HG03095 (cell line): Measurements from ENCODE around the gene MYO3B.

Source experiments
- ATAC-seq: cut with Tn5 transposase; IDR thresholded peaks from one replicate; pipeline ENCODE4 v1.9.1; 2021; ENCODE audit warnings: moderate library complexity; ENCODE audit not compliant: unreplicated experiment

MYO3B gene

DNA sequence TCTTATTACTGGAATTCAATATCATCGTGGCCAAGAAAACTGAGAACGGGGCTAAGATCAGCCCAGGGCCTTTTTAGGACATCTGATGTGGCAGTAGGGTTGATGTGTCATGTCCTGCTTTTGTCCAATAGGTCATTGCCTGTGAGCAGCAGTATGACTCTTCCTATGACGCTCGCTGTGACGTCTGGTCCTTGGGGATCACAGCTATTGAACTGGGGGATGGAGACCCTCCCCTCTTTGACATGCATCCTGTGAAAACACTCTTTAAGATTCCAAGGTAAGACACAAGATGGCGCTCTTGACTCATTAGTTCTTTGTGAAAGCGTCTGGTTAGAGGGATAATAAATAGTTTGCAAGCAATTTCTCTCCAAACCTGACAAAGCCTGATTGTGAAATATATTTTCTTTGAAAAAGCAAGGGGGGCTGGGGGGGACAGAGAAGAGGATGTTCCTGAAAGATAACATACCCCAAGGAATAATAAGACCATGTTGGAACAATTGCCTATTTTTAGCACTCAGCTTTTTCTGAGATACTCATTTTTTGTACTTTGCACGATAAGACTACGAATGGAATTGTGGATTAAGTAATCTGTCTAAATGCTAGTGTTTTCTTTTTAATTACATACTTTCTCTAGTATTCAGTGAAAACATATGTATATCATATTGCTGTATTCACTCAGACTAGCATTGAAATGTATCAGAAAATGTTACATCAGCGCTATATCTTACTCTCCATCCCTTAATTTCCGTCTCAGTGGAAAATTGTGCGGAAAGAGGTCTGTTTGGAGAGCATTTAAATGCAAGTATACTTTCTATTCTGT, 58.1 kb downstream of the MYO3B start:
- no peak for ATAC-seq

GRCh38 chr2:170236680-170237047, 58.7 kb downstream of the MYO3B start:
- ATAC-seq, result no peak

DNA sequence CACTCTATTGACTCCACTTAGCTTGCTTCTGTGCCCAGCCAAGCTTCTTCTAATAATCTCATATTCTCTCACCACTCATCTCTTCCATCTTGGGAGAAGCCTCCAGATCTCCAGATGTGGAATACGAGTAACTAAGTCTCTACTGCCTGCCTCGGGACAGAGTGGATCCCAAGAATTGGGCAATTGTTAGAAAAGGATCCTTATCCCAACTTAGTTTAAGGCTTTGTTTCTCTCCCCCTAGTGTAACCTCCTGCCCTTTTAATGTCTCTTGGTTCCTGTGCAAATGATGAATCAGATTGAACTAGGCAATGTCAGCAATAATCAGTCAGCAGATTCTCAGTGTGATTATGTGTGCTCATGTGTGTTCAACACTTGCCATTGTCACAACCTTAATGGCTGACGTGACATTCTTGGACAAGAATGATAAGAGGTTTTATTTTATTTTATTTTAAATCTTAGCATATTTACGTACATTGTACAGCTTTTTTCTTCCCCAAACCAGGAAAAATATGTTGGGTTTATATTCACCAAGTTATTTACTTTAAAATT, 59.7 kb downstream of the MYO3B start:
- no peak for ATAC-seq

DNA sequence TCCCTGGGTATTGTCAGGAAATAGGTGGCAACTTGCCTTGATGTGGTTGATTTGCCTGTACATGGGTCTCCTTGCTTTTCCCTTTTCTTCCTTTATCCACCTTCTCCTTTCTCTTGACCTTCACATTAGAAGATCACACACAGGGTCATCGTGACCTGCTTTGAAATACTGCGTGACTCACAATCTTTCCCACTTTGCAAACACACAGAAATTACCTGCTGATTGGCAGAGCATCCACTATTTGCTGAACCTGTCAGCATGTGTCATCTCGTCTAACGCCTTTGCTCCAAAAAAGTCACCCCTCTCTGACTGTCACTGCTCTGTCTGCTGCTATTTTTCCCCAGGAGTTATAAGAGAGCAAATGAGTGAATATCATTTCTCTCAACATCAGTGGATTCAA, 60.8 kb downstream of the MYO3B start:
- ATAC-seq, result no peak

DNA sequence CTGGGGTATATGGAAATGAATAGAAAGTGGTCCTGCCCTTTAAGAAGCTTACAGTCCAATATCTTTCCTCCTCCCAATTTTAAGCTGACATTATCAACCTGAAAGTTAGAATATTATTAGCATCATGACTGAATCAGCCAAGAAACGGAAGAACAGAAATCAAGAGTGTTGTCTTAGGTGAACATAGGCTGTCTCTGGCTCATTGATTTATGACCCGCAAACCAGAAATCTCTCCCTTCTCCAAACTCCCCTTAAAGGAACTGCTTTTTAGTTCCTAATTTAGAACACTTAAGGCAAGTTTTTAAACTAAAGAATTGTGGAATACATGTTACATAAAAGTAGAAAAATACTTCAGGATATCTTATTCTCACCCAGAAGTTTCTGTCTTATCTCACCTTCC, 62.7 kb downstream of the MYO3B start:
- ATAC-seq, result no peak

GRCh38 chr2:170241756-170242155, 63.8 kb downstream of the MYO3B start:
- ATAC-seq, result no peak

DNA sequence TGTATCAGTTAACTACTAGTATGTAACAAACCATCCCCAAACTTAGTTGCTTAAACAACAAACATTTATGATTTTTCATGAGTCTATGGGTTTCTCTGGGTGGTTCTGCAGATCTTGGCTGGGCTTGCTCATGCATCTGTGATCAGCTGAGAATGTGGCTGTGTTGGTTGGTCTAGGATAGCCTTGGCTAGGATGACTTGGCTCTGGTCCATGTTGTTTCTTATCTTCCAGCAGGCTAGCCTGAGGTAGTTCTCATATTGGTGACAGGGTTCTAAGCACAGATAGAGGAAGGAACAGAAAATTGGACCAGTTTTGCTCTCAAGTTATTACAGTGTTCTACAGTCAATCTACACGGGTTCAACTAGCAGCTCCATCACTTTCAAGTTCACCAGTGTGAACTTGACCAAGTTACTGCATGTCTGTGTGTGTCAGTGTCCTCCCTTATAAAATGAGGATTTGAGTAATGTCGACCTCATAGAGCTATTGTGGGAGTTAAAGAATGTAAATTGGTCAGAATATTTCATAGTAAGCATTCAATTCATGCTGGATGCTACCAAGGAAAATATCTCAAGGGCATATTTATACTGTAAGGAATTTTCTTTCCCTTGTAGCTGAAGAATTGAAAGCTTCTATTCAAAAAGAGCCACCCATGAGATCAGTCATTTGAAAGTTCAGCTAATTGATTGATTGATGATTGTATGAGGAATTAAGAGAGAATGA, 65.3 kb downstream of the MYO3B start:
- no peak for ATAC-seq

DNA sequence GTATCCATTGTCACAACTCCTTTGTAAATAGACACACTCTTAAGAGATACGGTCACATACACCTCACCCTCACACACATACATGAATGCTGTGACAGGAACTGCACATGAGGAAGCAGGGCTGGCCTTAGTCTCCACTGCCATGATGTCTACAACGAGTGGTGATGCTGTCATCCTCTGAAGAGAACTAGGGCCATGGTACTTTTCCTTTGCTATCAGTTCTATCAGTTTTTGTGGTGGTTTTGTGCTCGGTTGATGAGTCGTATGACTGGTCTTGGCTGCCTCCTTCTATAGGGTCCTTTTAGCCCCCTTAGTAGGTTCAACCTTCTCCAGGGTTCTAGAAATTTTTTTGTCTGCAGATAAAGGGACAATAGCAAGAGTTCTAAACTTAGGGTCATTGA, 66.0 kb downstream of the MYO3B start:
- ATAC-seq, result no peak

DNA sequence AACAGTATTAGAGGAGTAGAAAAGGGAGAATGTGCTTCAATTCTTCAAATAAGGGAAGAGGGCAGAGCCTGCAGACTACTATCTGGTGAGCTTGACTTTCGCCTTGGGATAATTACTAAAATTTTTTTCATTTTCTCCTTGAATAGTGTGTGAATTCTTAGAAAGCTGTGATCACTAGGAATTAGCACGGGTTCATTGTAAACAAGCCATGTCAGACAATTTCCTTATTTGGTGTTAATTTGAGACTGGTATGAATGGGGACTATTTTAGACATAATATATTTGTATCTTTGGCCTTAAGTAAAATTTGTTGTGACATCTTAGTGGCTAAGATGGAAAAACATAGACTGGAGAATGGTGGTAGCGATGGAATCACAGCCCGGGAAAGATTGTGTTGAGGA, 66.6 kb downstream of the MYO3B start:
- ATAC-seq, result no peak

GRCh38 chr2:170245312-170245711, 67.4 kb downstream of the MYO3B start:
- ATAC-seq, result no peak

DNA sequence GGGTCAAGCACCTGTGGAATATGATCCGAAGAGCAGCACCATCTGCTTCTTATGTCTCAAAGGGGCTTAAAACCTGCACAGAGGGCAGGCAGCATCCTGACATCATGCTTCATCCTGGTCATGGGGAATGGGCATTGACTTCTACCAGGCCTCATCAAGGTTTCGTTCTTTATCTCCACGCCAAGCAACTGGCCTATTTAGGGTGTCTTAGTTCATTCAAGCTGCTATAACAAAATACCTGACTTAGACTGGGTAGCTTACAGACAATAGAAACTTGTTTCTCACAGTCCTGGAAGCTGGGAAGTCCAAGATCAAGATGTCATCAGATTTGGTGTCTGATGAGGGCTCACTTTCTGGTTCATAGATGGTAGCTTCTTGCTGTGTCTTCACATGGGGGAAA, 69.4 kb downstream of the MYO3B start:
- no peak for ATAC-seq

DNA sequence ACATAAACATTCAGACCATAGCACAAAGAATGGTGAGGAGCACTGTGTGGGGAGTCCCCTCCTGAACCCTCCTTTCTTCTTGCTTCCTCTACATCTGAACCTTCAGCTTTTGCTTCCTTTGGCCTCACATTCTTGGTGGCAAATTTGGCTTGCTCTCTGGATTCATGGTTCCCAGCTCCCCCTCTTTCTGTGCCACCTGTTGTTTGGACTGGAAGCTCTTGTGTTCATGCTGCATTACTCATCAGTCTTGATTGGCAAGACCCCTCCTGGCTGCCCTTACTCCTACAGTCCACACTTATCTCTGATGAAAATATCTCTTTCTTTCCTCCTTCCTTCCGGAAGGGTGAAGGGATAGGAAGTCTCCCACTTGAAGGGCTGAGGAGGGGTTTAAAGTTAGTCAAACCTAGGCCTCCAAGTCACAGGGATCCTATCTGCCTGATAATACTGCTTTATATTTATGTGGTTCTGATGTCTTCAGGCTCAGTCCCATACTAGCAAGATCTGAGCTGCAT, 70.0 kb downstream of the MYO3B start:
- ATAC-seq, result no peak

GRCh38 chr2:170248574-170249393, 70.8 kb downstream of the MYO3B start:
- no peak for ATAC-seq

GRCh38 chr2:170249761-170250160, 71.8 kb downstream of the MYO3B start:
- no peak for ATAC-seq

DNA sequence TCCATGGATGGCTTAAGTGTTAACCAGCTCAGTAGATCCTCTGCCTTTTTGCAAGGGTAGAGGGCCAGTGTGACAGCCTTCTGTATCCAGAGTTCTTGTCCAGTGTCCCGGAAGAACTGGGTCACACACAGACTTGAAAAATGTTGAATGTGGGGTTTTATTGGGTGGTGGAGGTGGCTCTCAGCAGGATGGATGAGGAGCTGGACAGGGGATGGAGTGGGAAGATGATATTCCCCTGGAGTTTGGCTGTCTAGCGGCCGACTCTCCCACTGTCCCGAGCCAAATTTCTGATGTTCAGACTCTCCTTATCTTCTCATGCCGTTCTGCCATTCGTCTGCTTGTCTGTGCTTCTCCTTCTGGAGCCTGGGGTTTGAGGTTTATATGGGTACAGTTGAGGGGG, 72.6 kb downstream of the MYO3B start:
- no peak for ATAC-seq

- ATAC-seq, result no peak
These were observed 74.5 kb downstream of the MYO3B start for GRCh38 chr2:170252414-170252813.

- no peak for ATAC-seq
These were observed 75.8 kb downstream of the MYO3B start for GRCh38 chr2:170253721-170254230.

GRCh38 chr2:170254293-170254732, 76.4 kb downstream of the MYO3B start:
- no peak for ATAC-seq

GRCh38 chr2:170255137-170255536, 77.2 kb downstream of the MYO3B start:
- no peak for ATAC-seq

- ATAC-seq, result no peak
These were observed 78.0 kb downstream of the MYO3B start for GRCh38 chr2:170255971-170256370.

GRCh38 chr2:170258382-170258781, 80.4 kb downstream of the MYO3B start:
- ATAC-seq, result no peak
